ENCODE data around the gene EEF1AKMT1.
"Not testable (repeated sequence)": the region's sequence is repeated elsewhere in the genome, so short reads cannot be mapped to it uniquely, and the experiment has no call there.

The EEF1AKMT1 gene

DNA sequence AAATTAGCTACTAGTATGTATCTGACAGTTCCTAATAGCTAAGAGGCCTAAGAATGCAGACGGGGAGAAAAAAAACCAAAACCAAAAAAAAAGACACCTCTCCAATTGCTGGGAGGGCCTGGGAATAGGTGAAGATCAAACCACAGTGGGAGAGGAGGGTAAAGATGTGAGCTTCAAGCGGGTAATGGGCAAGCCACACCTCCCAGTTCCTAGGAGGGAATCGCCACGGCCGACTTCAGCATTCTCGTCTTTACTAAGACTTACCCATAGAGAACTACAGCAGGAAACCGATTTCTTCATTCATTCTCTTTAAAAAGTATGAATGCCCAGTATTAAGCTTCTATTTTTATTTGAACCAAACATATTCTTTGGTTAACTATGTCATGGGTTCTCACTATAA is 5.6 kb upstream of the EEF1AKMT1 start:
- no peak for FAIRE-seq
- DNase-seq (ENCODE audit: insufficient read length, low spot score) = no peak

DNA sequence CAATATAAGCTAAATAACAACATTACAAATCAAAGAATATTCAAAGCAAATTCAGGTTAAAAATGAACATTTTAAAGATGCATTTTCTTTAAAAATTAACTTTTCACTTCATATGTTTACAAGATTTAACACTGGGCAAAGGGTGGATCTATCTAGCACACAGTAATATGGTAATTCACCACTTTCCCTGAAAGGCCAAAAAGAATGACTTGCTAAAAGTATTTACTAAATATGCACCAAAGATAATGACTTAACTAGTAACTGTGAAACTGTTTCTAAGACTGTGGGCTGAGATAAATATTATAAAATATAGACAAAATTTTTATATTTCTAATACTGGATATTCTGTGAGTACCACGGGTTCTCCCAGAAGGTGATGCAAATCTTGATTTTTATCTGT is 4.5 kb upstream of the EEF1AKMT1 start:
- no peak for FAIRE-seq
- DNase-seq (ENCODE audit: insufficient read length, low spot score) = no peak

GRCh38 chr13:20776751-20777150 is 3.0 kb upstream of the EEF1AKMT1 start:
- DNase-seq (ENCODE audit: insufficient read length, low spot score) = no peak
- FAIRE-seq = no peak

DNA sequence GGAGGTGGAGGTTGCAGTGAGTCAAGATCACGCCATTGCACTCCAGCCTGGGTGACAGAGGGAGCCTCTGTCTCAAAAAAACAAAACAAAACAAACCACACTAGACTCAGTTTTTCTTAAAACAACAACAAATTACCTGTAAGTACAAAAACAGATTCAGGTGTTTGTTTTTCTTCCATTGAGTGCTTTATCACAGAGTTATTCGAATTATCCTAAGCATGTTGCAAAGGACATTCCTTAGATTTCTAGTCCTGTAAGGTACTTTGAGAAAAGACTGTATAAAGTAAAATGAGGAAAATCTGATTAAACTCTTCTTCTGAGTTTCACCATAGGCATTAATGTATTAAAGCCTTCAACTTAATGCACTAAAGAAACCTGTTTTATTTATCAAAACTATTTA is 2.2 kb upstream of the EEF1AKMT1 start:
- DNase-seq (ENCODE audit: insufficient read length, low spot score) (no peak), FAIRE-seq (no peak)

DNA sequence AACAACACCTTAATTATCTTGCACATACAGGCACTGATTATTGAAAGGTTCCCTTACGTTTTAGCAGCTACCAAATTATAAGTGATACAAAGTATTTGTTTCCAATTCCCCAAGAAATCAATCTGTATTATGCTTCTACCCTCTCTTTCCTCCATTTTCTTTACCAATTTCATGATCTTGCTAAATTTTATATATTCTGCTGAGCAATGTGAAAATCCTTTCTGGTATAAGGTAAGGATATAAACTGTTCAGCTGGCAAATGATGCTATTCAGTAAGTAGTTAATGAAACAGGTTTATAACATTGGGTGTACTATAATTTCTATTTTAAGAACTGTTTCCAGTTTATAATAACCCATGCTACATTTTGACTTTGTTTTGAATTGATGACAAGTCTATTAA is 985 bp upstream of the EEF1AKMT1 start:
- FAIRE-seq (no peak), DNase-seq (ENCODE audit: insufficient read length, low spot score) (no peak)

DNA sequence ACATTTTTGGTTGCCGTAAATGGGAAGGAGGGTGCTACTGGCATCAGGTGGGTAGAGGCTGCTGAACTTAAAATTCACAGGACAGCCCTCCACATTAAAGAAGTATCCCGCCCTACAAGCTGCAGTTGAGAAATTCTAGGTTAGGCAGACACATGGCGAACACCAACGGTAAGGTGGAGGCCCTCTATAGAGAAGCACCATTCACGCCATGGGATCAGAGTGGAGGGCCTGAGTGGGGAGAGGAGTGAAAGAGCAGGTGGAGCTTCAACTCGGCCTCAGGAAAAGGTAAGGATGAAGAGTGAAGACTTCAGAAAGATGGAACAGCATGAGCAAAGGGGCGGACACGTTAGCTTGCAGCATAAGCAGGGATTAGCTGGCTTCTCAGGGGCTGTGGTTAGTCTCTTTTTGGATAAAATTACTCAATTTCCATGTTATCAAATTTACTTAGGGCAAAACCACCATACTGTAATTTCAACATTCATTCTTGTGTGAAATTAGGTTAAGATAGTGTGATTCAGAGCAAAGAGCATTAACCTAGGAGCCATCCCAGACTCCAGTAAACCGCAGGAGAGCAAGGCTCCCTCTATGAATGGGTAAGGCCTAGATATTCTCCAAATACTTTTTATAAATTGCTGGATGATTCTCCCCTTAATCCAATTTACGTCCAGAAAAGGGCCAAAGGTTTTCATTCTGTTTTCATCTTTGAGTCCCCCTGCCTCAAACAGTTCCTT is 1.2 kb downstream of the EEF1AKMT1 start:
- no peak for FAIRE-seq
- DNase-seq (ENCODE audit: insufficient read length, low spot score) = no peak

DNA sequence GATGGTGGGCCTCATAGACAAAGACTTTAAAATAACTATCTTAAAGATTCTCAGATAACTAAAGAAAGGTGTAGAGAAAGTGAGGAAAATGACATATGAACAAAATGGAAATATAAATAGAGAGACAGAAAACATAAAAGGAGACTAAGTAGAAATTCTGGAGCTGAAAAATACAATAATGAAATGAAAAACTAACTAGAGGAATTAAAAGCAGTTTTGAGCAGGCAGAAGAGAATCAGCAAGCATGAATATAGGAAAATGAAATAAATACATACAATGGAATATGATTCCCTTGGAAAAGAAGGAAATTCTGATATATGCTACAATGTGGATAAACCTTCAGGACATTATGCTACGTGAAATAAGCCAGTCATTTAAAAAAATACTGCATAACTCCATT is 3.9 kb downstream of the EEF1AKMT1 start:
- no peak for FAIRE-seq
- no peak for DNase-seq (ENCODE audit: insufficient read length, low spot score)

GRCh38 chr13:20769091-20769490 is 4.7 kb downstream of the EEF1AKMT1 start:
- FAIRE-seq (no peak), DNase-seq (ENCODE audit: insufficient read length, low spot score) (no peak)

- FAIRE-seq (no peak), DNase-seq (ENCODE audit: insufficient read length, low spot score) (no peak)
These were observed 6.3 kb downstream of the EEF1AKMT1 start for GRCh38 chr13:20767309-20767943.

DNA sequence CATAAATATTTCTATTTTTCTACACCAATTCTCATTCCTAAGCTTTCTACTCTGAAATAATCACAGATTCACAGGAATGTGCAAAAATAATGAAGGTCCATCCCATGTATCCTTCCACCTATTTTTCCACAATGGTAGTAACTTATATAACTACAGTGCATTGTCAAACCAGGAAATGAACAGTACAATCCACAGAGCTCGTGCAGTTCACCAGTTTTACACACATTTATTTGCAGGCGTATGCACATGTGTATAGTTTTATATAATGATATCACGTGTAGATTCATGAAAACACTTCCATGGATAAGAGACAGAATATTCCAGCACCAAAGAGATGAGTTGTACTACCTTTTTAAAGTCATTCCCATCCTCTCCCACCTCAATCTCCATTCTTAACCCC is 12.9 kb downstream of the EEF1AKMT1 start:
- no peak for DNase-seq (ENCODE audit: insufficient read length, low spot score)
- no peak for FAIRE-seq

- DNase-seq (ENCODE audit: insufficient read length, low spot score) (no peak), FAIRE-seq (no peak)
These were observed 19.8 kb downstream of the EEF1AKMT1 start for GRCh38 chr13:20754009-20754408.

- FAIRE-seq = no peak
- no peak for DNase-seq (ENCODE audit: insufficient read length, low spot score)
These were observed 24.4 kb downstream of the EEF1AKMT1 start for GRCh38 chr13:20749377-20749776.

DNA sequence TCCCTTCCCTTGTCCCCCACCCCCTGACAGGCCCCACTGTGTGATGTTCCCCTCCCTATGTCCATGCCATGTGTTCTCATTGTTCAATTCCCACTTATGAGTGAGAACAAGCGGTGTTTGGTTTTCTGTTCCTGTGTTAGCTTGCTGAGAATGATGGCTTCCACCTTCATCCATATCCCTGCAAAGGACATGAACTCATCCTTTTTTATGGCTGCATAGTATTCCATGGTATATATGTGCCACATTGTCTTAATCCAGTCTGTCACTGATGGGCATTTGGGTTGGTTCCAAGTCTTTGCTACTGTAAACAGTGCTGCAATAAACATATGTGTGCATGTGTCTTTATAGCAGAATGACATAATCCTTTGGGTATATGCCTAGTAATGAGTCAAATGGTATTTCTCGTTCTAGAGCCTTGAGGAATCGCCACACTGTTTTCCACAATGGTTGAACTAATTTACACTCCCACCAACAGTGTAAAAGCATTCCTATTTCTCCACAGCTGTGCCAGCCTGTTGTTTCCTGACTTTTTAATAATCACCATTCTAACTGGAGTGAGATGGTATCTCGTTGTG is 29.8 kb downstream of the EEF1AKMT1 start:
- FAIRE-seq; DNase-seq (ENCODE audit: insufficient read length, low spot score): not testable (repeated sequence)

DNA sequence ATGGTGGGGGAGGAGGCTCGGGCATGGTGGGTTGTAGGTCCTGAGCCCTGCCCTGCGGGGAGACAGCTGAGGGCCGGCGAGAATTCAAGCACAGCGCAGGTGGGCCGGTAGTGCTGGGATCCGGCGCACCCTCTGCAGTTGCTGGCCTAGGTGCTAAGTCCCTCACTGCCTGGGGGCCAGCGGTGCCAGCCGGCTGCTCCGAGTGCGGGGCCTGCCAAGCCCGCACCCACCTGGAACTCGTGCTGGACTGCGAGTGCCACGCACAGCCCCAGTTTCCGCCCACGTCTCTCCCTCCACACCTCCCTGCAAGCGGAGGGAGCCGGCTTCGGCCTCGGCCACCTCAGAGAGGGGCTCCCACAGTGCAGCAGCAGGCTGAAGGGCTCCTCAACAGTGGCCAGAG is 33.7 kb downstream of the EEF1AKMT1 start:
- FAIRE-seq (no peak), DNase-seq (ENCODE audit: insufficient read length, low spot score) (no peak)

DNA sequence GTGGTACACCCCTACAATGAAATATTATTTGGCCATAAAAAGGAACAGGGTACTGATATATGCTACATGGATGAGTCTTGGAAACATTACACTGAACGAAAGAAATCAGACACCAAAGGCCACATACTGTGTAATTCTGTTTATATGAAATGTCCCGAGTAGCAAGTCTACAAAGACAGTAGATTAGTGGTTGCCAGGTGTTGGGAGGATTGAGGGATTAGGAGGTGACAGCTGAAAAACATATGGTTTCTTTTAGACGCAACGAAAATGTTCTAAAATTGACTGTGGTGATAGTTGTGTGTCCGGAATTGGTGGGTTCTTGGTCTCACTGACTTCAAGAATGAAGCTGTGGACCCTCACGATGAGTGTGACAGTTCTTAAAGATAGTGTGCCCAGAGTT is 35.1 kb downstream of the EEF1AKMT1 start:
- no peak for FAIRE-seq
- DNase-seq (ENCODE audit: insufficient read length, low spot score) = no peak

DNA sequence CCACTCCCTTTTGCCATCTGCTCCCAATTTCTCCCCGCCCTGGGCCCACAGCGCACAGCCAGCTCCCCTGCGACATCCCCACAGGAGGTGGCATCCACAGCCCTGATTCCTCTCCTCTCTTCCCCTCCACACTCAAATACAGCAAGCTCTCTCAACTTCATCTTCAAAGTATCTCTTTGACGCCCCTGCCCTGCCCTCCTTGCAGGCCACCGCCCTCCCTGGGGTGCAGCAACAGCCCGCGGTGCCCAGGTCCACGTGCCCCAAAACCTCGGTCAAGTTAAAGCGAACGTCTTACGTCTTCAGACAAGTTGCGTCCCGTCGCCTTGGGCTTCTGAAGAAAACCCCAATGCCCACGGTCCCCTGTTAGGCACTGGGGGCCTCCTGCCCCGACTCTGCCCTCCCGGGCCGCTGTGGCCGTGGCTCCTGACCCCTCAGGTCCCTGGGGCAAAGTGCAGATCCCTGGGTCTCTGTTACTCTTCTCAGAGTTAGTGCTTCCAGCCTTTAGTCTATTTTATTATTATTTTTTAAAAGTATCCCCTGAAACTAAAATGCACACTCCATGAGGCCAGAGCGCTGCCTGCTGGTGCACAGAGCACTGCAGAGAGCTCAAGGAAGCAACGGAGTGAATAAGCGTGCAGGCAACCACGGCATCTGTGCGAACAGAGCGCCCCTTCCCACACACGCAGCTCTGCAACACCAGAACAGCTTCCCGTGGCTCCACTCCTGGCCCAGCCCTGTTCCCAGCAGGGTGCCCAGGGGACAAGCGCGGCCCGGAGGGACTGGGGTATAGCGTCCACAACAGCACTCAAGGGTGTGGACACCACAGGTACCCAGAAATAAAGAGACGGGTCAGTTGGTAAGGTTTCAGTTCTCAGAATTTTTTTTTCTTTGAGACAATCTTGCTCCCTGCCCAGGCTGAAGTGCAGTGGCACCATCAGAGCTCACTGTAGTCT is 43.9 kb downstream of the EEF1AKMT1 start:
- DNase-seq (ENCODE audit: insufficient read length, low spot score) = no peak
- no peak for FAIRE-seq

DNA sequence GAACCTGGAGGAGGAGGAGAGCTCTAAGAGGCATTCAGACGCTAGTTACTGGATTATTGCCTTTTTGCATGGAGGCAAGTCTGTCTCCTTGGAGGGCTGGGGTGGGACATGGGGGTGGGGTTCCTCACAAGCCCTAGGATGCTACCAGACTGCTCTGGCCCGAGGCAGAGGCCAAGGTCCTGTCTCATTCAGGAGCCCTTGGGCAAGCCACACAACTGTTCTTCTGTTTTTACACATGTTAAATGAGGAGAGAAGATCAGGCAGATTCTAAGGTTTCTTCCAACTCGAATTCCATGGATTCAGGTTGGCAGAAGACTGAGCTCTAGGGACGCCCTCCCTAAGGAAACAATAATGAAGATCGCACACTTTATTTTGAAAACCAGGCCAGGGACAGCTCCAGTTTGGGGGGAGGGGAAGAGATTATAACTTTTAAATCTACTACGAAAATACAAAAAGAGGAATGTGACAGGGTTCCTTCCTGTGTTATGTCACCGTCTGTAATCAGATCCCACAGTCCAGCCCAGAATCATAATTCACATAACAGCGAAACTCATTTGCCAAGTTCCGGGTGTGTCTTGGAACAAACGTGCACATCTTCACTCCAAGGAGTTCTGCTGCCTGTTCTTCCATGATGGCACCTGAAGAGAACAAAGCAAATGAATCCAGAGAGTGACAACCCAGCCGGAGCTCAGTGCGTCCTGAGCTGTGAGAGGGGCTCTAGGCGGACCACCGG is 45.0 kb downstream of the EEF1AKMT1 start:
- DNase-seq (ENCODE audit: insufficient read length, low spot score) (no peak), FAIRE-seq (no peak)

GRCh38 chr13:20727856-20728255 is 45.9 kb downstream of the EEF1AKMT1 start:
- FAIRE-seq (no peak), DNase-seq (ENCODE audit: insufficient read length, low spot score) (no peak)

GRCh38 chr13:20721454-20722357 is 52.1 kb downstream of the EEF1AKMT1 start:
- FAIRE-seq (no peak), DNase-seq (ENCODE audit: insufficient read length, low spot score) (no peak)

Measured in HTR-8/SVneo (cell line).